ENCODE measurements around the gene BSND. TPM values are rescaled to one million over a fixed set of nuclear protein-coding genes. Genes with fewer than 3 reads are reported as not detected.
A peak's percentile ranks its signal among the peaks of the same experiment; 100 is the strongest.

Gene BSND
- total RNA-seq, 2 donors from 2014 or later = 0.13 to 0.20 TPM

- no peak overlapping the region for H3K27ac ChIP-seq (ENCODE audit: low read depth, low read length)
- Mint-ChIP-seq H3K4me1 (peaks cover 17% of the 10 kb centered on the region), H3K27me3 (ENCODE audit: insufficient read depth) (peaks cover 26% of the 10 kb centered on the region), H3K36me3 (ENCODE audit: low read depth) (no peaks in the 10 kb centered on the region), H3K9me3 (no peaks in the 10 kb centered on the region), H3K27ac (no peak overlapping the region), H3K4me3 (no peak overlapping the region)
- no peaks in the 10 kb centered on the region for H3K9me3 ChIP-seq (ENCODE audit: control insufficient read depth, low read length)
- H3K4me3 ChIP-seq (ENCODE audit: low read length) = no peak overlapping the region
- 82 to 85% methylated on average over 11 to 12 of the region's 12 CpGs for WGBS, 2 experiments (ENCODE audit: insufficient coverage in 1 of 2, insufficient read length in 1 of 2)
- H3K4me1 ChIP-seq (ENCODE audit: control insufficient read depth, insufficient read depth, low read length) = no peaks in the 10 kb centered on the region
- H3K36me3 ChIP-seq (ENCODE audit: control insufficient read depth, insufficient read depth, low read length) = no peaks in the 10 kb centered on the region
- TF ChIP-seq, protein P1, sequence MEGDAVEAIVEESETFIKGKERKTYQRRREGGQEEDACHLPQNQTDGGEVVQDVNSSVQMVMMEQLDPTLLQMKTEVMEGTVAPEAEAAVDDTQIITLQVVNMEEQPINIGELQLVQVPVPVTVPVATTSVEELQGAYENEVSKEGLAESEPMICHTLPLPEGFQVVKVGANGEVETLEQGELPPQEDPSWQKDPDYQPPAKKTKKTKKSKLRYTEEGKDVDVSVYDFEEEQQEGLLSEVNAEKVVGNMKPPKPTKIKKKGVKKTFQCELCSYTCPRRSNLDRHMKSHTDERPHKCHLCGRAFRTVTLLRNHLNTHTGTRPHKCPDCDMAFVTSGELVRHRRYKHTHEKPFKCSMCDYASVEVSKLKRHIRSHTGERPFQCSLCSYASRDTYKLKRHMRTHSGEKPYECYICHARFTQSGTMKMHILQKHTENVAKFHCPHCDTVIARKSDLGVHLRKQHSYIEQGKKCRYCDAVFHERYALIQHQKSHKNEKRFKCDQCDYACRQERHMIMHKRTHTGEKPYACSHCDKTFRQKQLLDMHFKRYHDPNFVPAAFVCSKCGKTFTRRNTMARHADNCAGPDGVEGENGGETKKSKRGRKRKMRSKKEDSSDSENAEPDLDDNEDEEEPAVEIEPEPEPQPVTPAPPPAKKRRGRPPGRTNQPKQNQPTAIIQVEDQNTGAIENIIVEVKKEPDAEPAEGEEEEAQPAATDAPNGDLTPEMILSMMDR (conservative IDR thresholded peaks at IDR 0.05) = no peak
- DNase-seq = no peak
- no peak overlapping the region for H3K9ac ChIP-seq (ENCODE audit: extremely low read depth, low read length, poor library complexity, severe bottlenecking)
- peaks cover 5% of the 10 kb centered on the region for H3K27me3 ChIP-seq (ENCODE audit: control insufficient read depth, insufficient read depth, low read length, poor library complexity, severe bottlenecking)
Measured at GRCh38 chr1:54991939-54992338, 6.8 kb upstream of the BSND start.

- Histone ChIP-seq H3K27me3 (ENCODE audit: control insufficient read depth, insufficient read depth, low read length, poor library complexity, severe bottlenecking) (peaks cover 17% of the 10 kb centered on the region), H3K9ac (ENCODE audit: extremely low read depth, low read length, poor library complexity, severe bottlenecking) (no peak overlapping the region), H3K36me3 (ENCODE audit: control insufficient read depth, insufficient read depth, low read length) (no peaks in the 10 kb centered on the region), H3K4me1 (ENCODE audit: control insufficient read depth, insufficient read depth, low read length) (no peaks in the 10 kb centered on the region), H3K9me3 (ENCODE audit: control insufficient read depth, low read length) (no peaks in the 10 kb centered on the region), H3K4me3 (ENCODE audit: low read length) (no peak overlapping the region), H3K27ac (ENCODE audit: low read depth, low read length) (no peak overlapping the region)
- H3K4me3 Mint-ChIP-seq = no peak overlapping the region
- H3K27ac Mint-ChIP-seq = no peak overlapping the region
- DNase-seq = no peak
- TF ChIP-seq, protein P1 (conservative IDR thresholded peaks at IDR 0.05) = no peak
- H3K36me3 Mint-ChIP-seq (ENCODE audit: low read depth) = no peaks in the 10 kb centered on the region
- 91 to 97% methylated on average over 3 to 6 of the region's 6 CpGs for WGBS, 2 experiments (ENCODE audit: insufficient coverage in 1 of 2, insufficient read length in 1 of 2)
- peaks cover 23% of the 10 kb centered on the region for H3K4me1 Mint-ChIP-seq
- H3K27me3 Mint-ChIP-seq (ENCODE audit: insufficient read depth) = peaks cover 38% of the 10 kb centered on the region
- H3K9me3 Mint-ChIP-seq = no peaks in the 10 kb centered on the region
Measured at GRCh38 chr1:54993140-54993539, 5.6 kb upstream of the BSND start.

DNA sequence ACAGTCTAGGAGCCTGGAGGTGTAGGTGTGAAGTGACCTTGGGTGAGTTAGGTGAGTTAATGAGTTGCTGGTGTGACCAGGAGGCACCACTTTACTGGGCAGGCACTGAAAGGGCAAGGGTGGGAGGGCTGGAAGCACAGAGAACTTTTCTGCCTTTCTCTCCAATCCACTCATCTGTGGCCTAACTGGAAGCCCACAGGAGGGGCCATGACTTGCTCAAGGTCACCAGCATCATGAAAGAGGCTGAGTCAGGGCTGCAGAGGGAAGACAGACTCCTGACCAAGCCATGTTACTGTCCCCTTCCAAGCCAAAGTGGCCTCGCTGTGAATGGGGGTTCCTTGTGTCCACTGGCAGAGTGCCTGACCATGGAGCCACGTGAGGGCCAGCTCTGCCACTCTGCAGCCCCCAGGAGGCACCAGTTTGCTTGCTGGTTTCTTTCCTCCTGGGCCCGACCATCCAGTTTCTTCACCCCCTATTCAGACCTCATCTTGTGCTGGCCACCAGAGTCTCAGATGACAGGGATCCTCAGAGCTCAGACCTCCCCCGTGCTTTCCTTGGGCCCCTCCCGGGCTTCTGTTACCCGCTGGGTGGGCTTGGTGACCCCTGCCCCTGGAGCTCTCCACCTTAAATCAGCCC is 4.3 kb upstream of the BSND start:
- no peaks in the 10 kb centered on the region for H3K9me3 ChIP-seq (ENCODE audit: control insufficient read depth, low read length)
- no peaks in the 10 kb centered on the region for H3K36me3 ChIP-seq (ENCODE audit: control insufficient read depth, insufficient read depth, low read length)
- H3K4me1 ChIP-seq (ENCODE audit: control insufficient read depth, insufficient read depth, low read length) = no peaks in the 10 kb centered on the region
- H3K27ac ChIP-seq (ENCODE audit: low read depth, low read length) = no peak overlapping the region
- H3K27me3 ChIP-seq (ENCODE audit: control insufficient read depth, insufficient read depth, low read length, poor library complexity, severe bottlenecking) = peaks cover 27% of the 10 kb centered on the region
- no peaks in the 10 kb centered on the region for H3K9me3 Mint-ChIP-seq
- TF ChIP-seq, protein P1 (conservative IDR thresholded peaks at IDR 0.05) = no peak
- H3K4me1 Mint-ChIP-seq = peaks cover 23% of the 10 kb centered on the region
- H3K9ac ChIP-seq (ENCODE audit: extremely low read depth, low read length, poor library complexity, severe bottlenecking) = no peak overlapping the region
- H3K27me3 Mint-ChIP-seq (ENCODE audit: insufficient read depth) = peaks cover 50% of the 10 kb centered on the region
- DNase-seq = peak; percentile 72
- H3K27ac Mint-ChIP-seq = no peak overlapping the region
- WGBS, 2 experiments (ENCODE audit: insufficient coverage in 1 of 2, insufficient read length in 1 of 2) = 57 to 67% methylated on average over 5 to 6 of the region's 6 CpGs
- no peaks in the 10 kb centered on the region for H3K36me3 Mint-ChIP-seq (ENCODE audit: low read depth)
- no peak overlapping the region for H3K4me3 Mint-ChIP-seq
- H3K4me3 ChIP-seq (ENCODE audit: low read length) = no peak overlapping the region
